ENCODE results near the gene DDX54.
A peak's percentile ranks its signal among the peaks of the same experiment; 100 is the strongest.

The DDX54 gene

GRCh38 chr12:113198296-113198695 is 13.0 kb upstream of the DDX54 start:
- H3K4me3 ChIP-seq (ENCODE audit: low read length): no peak overlapping the region
- no peaks in the 10 kb centered on the region for H3K36me3 ChIP-seq (ENCODE audit: insufficient read depth, low read length)
- no peaks in the 10 kb centered on the region for H3K27me3 ChIP-seq (ENCODE audit: insufficient read depth, low read length)
- no peak overlapping the region for H3K27ac ChIP-seq (ENCODE audit: low read depth, low read length)
- WGBS: 96% methylated on average over 1 of the region's 1 CpG
- no peaks in the 10 kb centered on the region for H3K9me3 ChIP-seq (ENCODE audit: insufficient read depth, low read depth, low read length)
- no peak overlapping the region for H3K9ac ChIP-seq (ENCODE audit: low read depth, low read length)
- H3K4me1 ChIP-seq (ENCODE audit: insufficient read depth, low read length): peaks cover 5% of the 10 kb centered on the region; the same call in 1 of the 2 replicates

DNA sequence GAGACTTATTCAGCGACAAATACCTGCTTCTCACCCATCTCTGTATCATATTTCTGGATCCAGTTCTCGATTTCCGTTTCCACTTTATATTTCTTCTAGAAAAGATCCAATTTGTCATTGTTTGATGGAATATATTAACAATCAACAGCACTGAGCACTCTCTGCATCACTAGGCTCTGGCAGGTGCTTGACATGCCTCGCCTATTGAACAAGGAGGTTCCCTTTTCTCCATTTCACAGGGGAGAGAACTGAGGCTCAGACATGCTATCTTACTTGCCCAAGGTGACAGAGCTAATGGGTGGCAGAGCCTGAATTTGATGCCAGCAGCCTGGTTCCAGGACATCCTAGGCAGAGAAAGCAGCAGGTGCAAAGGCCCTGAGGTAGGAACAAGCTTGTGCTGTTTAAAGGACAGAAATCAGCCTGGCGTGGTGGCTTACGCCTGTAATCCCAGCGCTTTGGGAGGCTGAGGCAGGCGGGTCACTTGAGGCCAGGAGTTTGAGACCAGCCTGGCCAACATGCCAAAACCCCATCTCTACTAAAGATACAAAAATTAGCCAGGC is 12.3 kb upstream of the DDX54 start:
- Histone ChIP-seq H3K27ac (ENCODE audit: low read depth, low read length) (no peak overlapping the region), H3K9me3 (ENCODE audit: insufficient read depth, low read depth, low read length) (no peaks in the 10 kb centered on the region), H3K4me3 (ENCODE audit: low read length) (no peak overlapping the region), H3K27me3 (ENCODE audit: insufficient read depth, low read length) (no peaks in the 10 kb centered on the region), H3K4me1 (ENCODE audit: insufficient read depth, low read length) (peaks cover 5% of the 10 kb centered on the region; the same call in 1 of the 2 replicates), H3K9ac (ENCODE audit: low read depth, low read length) (no peak overlapping the region), H3K36me3 (ENCODE audit: insufficient read depth, low read length) (no peaks in the 10 kb centered on the region)
- 96% methylated on average over 8 of the region's 8 CpGs for WGBS

GRCh38 chr12:113196990-113197389 is 11.7 kb upstream of the DDX54 start:
- Histone ChIP-seq H3K27ac (ENCODE audit: low read depth, low read length) (no peak overlapping the region), H3K4me3 (ENCODE audit: low read length) (no peak overlapping the region), H3K4me1 (ENCODE audit: insufficient read depth, low read length) (peaks cover 5% of the 10 kb centered on the region; the same call in 1 of the 2 replicates), H3K27me3 (ENCODE audit: insufficient read depth, low read length) (no peaks in the 10 kb centered on the region), H3K36me3 (ENCODE audit: insufficient read depth, low read length) (peaks cover 3% of the 10 kb centered on the region; the same call in 1 of the 2 replicates), H3K9me3 (ENCODE audit: insufficient read depth, low read depth, low read length) (no peaks in the 10 kb centered on the region), H3K9ac (ENCODE audit: low read depth, low read length) (no peak overlapping the region)
- 37% methylated on average over 4 of the region's 4 CpGs for WGBS

DNA sequence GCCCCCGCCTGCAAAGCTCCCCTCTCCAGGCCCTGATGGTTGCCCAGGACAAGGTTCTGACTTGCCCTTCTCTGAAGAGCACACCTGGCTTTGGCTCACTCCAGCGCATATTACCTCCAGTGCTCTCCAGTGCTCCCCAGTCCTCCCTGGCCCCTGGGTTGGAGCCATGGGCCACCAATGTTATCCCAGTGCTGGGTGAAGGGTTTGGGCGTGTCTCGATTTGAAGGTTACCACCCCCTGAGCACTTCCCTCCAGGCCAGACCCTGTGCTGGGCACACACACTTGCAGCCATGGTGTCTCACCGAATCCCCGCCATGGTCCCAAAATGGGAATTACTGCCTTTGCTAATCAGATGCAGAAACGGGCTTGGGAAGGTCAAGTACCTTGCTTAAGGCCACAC is 11.3 kb upstream of the DDX54 start:
- 93% methylated on average over 7 of the region's 7 CpGs for WGBS
- Histone ChIP-seq H3K9ac (ENCODE audit: low read depth, low read length) (no peak overlapping the region), H3K27me3 (ENCODE audit: insufficient read depth, low read length) (no peaks in the 10 kb centered on the region), H3K36me3 (ENCODE audit: insufficient read depth, low read length) (peaks cover 7% of the 10 kb centered on the region), H3K27ac (ENCODE audit: low read depth, low read length) (no peak overlapping the region), H3K4me3 (ENCODE audit: low read length) (no peak overlapping the region), H3K9me3 (ENCODE audit: insufficient read depth, low read depth, low read length) (no peaks in the 10 kb centered on the region), H3K4me1 (ENCODE audit: insufficient read depth, low read length) (peaks cover 5% of the 10 kb centered on the region; the same call in 1 of the 2 replicates)

- WGBS: 90% methylated on average over 13 of the region's 13 CpGs
- Histone ChIP-seq H3K9me3 (ENCODE audit: insufficient read depth, low read depth, low read length) (no peaks in the 10 kb centered on the region), H3K9ac (ENCODE audit: low read depth, low read length) (no peak overlapping the region), H3K36me3 (ENCODE audit: insufficient read depth, low read length) (peaks cover 15% of the 10 kb centered on the region), H3K4me3 (ENCODE audit: low read length) (no peak overlapping the region), H3K4me1 (ENCODE audit: insufficient read depth, low read length) (peaks cover 5% of the 10 kb centered on the region; the same call in 1 of the 2 replicates), H3K27me3 (ENCODE audit: insufficient read depth, low read length) (no peaks in the 10 kb centered on the region), H3K27ac (ENCODE audit: low read depth, low read length) (no peak overlapping the region)
These were observed 10.3 kb upstream of the DDX54 start for GRCh38 chr12:113195598-113195997.

DNA sequence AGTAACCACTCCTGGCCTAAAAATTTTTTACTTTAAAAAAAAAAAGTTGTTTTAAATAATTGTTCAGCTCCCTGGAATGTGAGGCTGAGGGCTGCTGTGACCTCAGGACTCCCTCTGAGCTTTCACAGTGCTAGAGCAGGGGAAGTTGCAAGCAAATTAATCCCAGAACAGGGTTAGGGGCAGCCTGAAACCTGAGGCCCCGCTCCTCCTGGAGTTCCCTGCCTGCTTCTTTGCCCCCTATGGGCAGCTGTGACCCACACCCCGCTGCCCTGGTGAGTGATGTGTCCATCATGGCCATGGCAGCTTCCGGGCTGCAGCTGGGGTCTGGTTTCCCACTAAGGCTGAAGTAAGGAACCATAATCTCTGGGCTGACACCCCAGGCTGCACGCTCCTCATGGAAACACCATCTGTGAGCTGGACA is 9.7 kb upstream of the DDX54 start:
- no peak overlapping the region for H3K27ac ChIP-seq (ENCODE audit: low read depth, low read length)
- peaks cover 5% of the 10 kb centered on the region; the same call in 1 of the 2 replicates for H3K4me1 ChIP-seq (ENCODE audit: insufficient read depth, low read length)
- WGBS: 84% methylated on average over 4 of the region's 4 CpGs
- H3K9me3 ChIP-seq (ENCODE audit: insufficient read depth, low read depth, low read length): no peaks in the 10 kb centered on the region
- H3K36me3 ChIP-seq (ENCODE audit: insufficient read depth, low read length): peaks cover 20% of the 10 kb centered on the region
- no peak overlapping the region for H3K9ac ChIP-seq (ENCODE audit: low read depth, low read length)
- H3K4me3 ChIP-seq (ENCODE audit: low read length): no peak overlapping the region
- no peaks in the 10 kb centered on the region for H3K27me3 ChIP-seq (ENCODE audit: insufficient read depth, low read length)

DNA sequence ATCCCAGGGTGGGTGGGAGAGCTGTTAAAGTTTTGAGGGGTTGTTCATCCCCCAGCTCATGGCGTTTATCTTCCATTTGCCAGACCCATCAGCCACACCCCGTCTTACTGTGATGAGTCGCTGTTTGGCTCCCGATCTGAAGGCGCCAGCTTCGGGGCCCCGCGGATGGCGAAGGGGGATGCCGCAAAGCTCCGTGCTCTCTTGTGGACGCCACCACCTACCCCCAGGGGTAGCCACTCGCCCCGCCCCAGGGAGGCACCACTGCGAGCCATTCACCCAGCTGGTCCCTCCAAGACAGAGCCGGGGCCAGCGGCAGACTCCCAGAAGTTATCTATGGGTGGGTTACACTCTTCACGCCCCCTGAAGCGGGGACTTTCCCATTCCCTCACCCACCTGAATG is 5.9 kb upstream of the DDX54 start:
- Histone ChIP-seq H3K27me3 (ENCODE audit: insufficient read depth, low read length) (no peaks in the 10 kb centered on the region), H3K4me1 (ENCODE audit: insufficient read depth, low read length) (peaks cover 5% of the 10 kb centered on the region; the same call in 1 of the 2 replicates), H3K36me3 (ENCODE audit: insufficient read depth, low read length) (peaks cover 38% of the 10 kb centered on the region), H3K9me3 (ENCODE audit: insufficient read depth, low read depth, low read length) (no peaks in the 10 kb centered on the region), H3K27ac (ENCODE audit: low read depth, low read length) (no peak overlapping the region), H3K4me3 (ENCODE audit: low read length) (no peak overlapping the region), H3K9ac (ENCODE audit: low read depth, low read length) (no peak overlapping the region)
- WGBS: 97% methylated on average over 19 of the region's 19 CpGs

GRCh38 chr12:113190761-113191160 is 5.5 kb upstream of the DDX54 start:
- H3K4me1 ChIP-seq (ENCODE audit: insufficient read depth, low read length): peaks cover 5% of the 10 kb centered on the region; the same call in 1 of the 2 replicates
- no peak overlapping the region for H3K27ac ChIP-seq (ENCODE audit: low read depth, low read length)
- H3K9me3 ChIP-seq (ENCODE audit: insufficient read depth, low read depth, low read length): no peaks in the 10 kb centered on the region
- H3K9ac ChIP-seq (ENCODE audit: low read depth, low read length): no peak overlapping the region
- no peak overlapping the region for H3K4me3 ChIP-seq (ENCODE audit: low read length)
- H3K27me3 ChIP-seq (ENCODE audit: insufficient read depth, low read length): no peaks in the 10 kb centered on the region
- peaks cover 38% of the 10 kb centered on the region for H3K36me3 ChIP-seq (ENCODE audit: insufficient read depth, low read length)
- 93% methylated on average over 4 of the region's 4 CpGs for WGBS

- Histone ChIP-seq H3K4me1 (ENCODE audit: insufficient read depth, low read length) (no peaks in the 10 kb centered on the region; the same call in 1 of the 2 replicates), H3K36me3 (ENCODE audit: insufficient read depth, low read length) (peaks cover 38% of the 10 kb centered on the region)
- WGBS: 96% methylated on average over 2 of the region's 2 CpGs
These were observed 4.1 kb upstream of the DDX54 start for GRCh38 chr12:113189361-113189760.

DNA sequence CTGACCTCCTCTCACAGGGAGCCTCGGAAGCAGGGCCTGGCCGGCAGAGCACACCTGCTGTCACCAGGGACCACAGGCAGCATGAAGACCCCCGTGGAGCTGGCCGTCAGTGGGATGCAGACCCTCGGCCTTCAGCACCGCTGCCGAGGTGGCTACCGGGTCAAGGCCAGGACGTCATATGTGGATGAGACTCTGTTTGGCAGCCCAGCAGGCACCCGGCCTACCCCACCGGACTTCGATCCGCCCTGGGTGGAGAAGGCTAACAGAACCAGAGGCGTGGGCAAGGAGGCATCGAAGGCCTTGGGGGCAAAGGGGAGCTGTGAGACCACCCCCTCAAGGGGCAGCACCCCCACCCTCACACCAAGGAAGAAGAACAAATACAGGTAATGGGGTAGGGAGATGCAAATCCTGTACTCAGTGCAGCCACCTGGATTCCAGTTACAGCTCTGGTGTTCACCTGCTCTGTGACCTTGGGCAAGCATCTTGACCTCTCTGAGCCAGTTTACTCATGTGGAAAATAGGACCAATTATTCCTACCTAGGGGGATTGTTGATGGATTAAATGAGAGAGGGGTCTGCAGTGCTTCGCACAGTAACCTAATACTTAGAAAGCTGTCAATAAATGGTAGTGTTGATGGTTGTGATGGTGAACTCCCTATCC is 1.5 kb upstream of the DDX54 start:
- peaks cover 42% of the 10 kb centered on the region for H3K36me3 ChIP-seq (ENCODE audit: insufficient read depth, low read length)
- no peaks in the 10 kb centered on the region for H3K9me3 ChIP-seq (ENCODE audit: insufficient read depth, low read depth, low read length)
- 88% methylated on average over 16 of the region's 16 CpGs for WGBS
- no peaks in the 10 kb centered on the region for H3K27me3 ChIP-seq (ENCODE audit: insufficient read depth, low read length)
- H3K4me3 ChIP-seq (ENCODE audit: low read length): peak overlapping the region; percentile 78; the same call in 1 of the 2 replicates
- H3K9ac ChIP-seq (ENCODE audit: low read depth, low read length): no peak overlapping the region
- no peak overlapping the region for H3K27ac ChIP-seq (ENCODE audit: low read depth, low read length)
- H3K4me1 ChIP-seq (ENCODE audit: insufficient read depth, low read length): no peaks in the 10 kb centered on the region; the same call in 1 of the 2 replicates

More at GRCh38 chr12:113189361-113189760, 4.1 kb upstream of the DDX54 start:
- no peak overlapping the region for H3K9ac ChIP-seq (ENCODE audit: low read depth, low read length)
- no peaks in the 10 kb centered on the region for H3K27me3 ChIP-seq (ENCODE audit: insufficient read depth, low read length)
- no peak overlapping the region for H3K4me3 ChIP-seq (ENCODE audit: low read length)
- H3K9me3 ChIP-seq (ENCODE audit: insufficient read depth, low read depth, low read length): no peaks in the 10 kb centered on the region
- no peak overlapping the region for H3K27ac ChIP-seq (ENCODE audit: low read depth, low read length)

GRCh38 chr12:113186033-113186365 is 721 bp upstream of the DDX54 start:
- peak overlapping the region; percentile 83; the same call in 1 of the 2 replicates for H3K27ac ChIP-seq (ENCODE audit: low read depth, low read length)
- no peaks in the 10 kb centered on the region for H3K27me3 ChIP-seq (ENCODE audit: insufficient read depth, low read length)
- H3K4me3 ChIP-seq (ENCODE audit: low read length): peak overlapping the region; percentile 78
- no peaks in the 10 kb centered on the region; the same call in 1 of the 2 replicates for H3K4me1 ChIP-seq (ENCODE audit: insufficient read depth, low read length)
- peaks cover 35% of the 10 kb centered on the region for H3K36me3 ChIP-seq (ENCODE audit: insufficient read depth, low read length)
- H3K9ac ChIP-seq (ENCODE audit: low read depth, low read length): peak overlapping the region; percentile 94
- 8% methylated on average over 10 of the region's 11 CpGs for WGBS
- no peaks in the 10 kb centered on the region for H3K9me3 ChIP-seq (ENCODE audit: insufficient read depth, low read depth, low read length)
